ENCODE measurements around the gene ALDH1B1. TPM values are rescaled to one million over a fixed set of nuclear protein-coding genes. Genes with fewer than 3 reads are reported as not detected.
A peak's percentile ranks its signal among the peaks of the same experiment; 100 is the strongest.

Gene ALDH1B1
- total RNA-seq, 4 donors from 2014 or later, result 1.6 to 23.7 (median 7.7) TPM

DNA sequence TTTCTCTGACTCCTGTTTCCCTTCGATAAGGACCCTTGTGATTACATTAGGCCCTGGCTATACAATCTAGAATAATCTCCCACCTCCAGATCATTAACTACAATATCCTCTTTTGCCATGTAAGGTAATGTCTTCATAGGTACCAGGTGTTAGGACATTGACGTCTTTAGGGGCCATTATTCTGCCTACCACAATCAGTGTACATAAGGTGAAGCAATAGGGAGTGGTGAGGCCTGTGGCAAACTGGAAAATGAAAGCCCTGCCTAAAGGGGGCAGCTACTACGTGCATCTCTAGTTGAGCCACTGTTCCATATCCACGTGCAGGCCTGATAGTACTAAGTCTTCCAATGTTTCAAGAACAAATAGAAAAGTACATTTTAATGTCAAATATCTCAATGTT is 4.8 kb upstream of the ALDH1B1 start:
- H3K27ac ChIP-seq, result peak overlapping the region in 3 of 4 donors; percentile 84 to 86 (median 84)

DNA sequence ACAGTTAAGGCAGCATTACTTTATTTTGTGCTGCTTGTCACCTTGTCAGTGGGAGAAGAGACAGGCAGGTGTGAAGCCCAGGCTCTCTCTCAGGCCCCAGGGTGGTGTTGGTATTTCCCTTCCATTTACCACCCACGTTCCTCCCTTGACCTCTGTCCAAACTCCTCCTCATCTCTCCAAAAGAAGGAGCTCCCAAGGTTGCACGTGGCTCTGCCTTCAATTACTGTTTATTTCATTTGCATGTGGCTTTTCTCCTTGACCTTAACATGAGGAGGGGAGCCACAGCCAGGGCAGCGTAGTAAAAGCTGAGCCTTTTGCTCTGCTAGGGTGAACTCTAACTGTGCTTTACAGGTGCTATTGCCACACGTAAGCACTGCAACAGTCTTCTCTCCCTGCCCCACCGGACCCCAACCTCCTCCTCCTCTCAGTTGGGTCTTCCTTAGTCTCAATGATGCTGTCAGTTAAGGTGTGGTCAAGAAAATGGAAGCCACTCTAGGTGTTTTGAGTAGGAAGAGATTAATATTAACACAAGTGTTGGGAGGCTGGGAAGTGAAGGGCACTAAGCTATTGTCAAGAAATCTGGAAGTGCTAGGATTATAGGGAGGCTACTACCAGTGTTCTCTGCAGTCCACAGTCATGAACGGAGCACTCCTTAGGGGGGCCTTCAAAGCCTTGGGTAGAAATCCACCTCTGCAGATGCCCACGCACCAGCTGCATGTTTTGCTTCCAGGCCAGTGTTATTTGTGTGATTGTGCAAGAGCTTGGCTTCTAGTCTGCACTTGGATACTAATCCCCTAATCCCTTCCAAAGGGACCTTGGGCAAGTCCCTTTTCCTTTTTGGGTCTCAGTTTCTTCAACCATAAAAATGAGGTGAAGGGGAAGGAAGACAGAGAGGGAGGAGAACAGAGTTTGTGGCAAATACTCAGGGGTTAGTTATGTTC is 3.9 kb upstream of the ALDH1B1 start:
- H3K36me3 ChIP-seq, result no peaks in the 10 kb centered on the region
- no peak overlapping the region for H3K4me3 ChIP-seq
- H3K4me1 ChIP-seq, result peaks cover 14 to 53% (median 14%) of the 10 kb centered on the region in 3 donors
- H3K27ac ChIP-seq, result peak overlapping the region; percentile 34 to 86 (median 84)
- H3K9me3 ChIP-seq, result peaks cover 0 to 10% (median 0%) of the 10 kb centered on the region in 3 donors
- intact Hi-C loops (cut with DNase I), result no loop called here
- 41 to 43% methylated on average over 6 of the region's 7 CpGs for WGBS, 2 donors
- no peaks in the 10 kb centered on the region for H3K27me3 ChIP-seq
- TF ChIP-seq POLR2A (IDR thresholded peaks at IDR 0.05), result no peak
- TF ChIP-seq, protein P1, sequence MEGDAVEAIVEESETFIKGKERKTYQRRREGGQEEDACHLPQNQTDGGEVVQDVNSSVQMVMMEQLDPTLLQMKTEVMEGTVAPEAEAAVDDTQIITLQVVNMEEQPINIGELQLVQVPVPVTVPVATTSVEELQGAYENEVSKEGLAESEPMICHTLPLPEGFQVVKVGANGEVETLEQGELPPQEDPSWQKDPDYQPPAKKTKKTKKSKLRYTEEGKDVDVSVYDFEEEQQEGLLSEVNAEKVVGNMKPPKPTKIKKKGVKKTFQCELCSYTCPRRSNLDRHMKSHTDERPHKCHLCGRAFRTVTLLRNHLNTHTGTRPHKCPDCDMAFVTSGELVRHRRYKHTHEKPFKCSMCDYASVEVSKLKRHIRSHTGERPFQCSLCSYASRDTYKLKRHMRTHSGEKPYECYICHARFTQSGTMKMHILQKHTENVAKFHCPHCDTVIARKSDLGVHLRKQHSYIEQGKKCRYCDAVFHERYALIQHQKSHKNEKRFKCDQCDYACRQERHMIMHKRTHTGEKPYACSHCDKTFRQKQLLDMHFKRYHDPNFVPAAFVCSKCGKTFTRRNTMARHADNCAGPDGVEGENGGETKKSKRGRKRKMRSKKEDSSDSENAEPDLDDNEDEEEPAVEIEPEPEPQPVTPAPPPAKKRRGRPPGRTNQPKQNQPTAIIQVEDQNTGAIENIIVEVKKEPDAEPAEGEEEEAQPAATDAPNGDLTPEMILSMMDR (IDR thresholded peaks at IDR 0.05), result no peak
- DNase-seq, result no peak

More for the DNA sequence above, 4.8 kb upstream of the ALDH1B1 start:
- H3K36me3 ChIP-seq, result no peaks in the 10 kb centered on the region
- WGBS, 2 donors, result 76 to 99% methylated on average over 4 of the region's 4 CpGs
- no peak for DNase-seq
- H3K4me3 ChIP-seq, result no peak overlapping the region
- peaks cover 6 to 45% (median 10%) of the 10 kb centered on the region in 3 donors for H3K4me1 ChIP-seq
- peaks cover 0 to 10% (median 0%) of the 10 kb centered on the region in 3 donors for H3K9me3 ChIP-seq
- H3K27me3 ChIP-seq, result no peaks in the 10 kb centered on the region
- TF ChIP-seq, protein P1 (IDR thresholded peaks at IDR 0.05), result no peak
- TF ChIP-seq POLR2A (IDR thresholded peaks at IDR 0.05), result no peak
- intact Hi-C loops (cut with DNase I), result no loop called here

DNA sequence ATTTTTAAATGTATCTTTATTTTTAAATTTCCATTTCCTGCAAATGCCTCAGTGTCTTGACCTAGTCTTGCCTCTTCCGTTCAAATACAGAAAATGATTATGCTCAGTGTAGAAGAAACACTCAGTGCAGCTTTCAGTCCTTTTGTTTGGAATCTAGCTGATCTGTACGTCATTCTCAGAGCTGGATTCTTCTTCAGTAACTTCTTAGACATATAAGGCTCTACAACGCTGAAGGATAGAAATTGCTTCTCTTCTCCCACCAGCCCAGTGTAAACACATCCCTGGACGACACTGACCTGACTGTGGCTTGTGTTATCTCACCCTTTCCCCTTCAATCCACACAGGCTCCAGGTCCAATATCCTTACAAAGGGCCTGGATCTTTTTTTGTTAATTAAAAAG is 3.2 kb upstream of the ALDH1B1 start:
- DNase-seq, result no peak
- no peaks in the 10 kb centered on the region for H3K27me3 ChIP-seq
- no peaks in the 10 kb centered on the region for H3K36me3 ChIP-seq
- peak overlapping the region; percentile 34 to 86 (median 84) for H3K27ac ChIP-seq
- H3K4me3 ChIP-seq, result no peak overlapping the region
- peaks cover 0 to 10% (median 0%) of the 10 kb centered on the region in 3 donors for H3K9me3 ChIP-seq
- intact Hi-C loops (cut with DNase I), result no loop called here
- peaks cover 15 to 54% (median 16%) of the 10 kb centered on the region in 3 donors for H3K4me1 ChIP-seq
- TF ChIP-seq, protein P1 (IDR thresholded peaks at IDR 0.05), result no peak
- TF ChIP-seq POLR2A (IDR thresholded peaks at IDR 0.05), result no peak
- 36 to 43% methylated on average over 4 of the region's 4 CpGs for WGBS, 2 donors

DNA sequence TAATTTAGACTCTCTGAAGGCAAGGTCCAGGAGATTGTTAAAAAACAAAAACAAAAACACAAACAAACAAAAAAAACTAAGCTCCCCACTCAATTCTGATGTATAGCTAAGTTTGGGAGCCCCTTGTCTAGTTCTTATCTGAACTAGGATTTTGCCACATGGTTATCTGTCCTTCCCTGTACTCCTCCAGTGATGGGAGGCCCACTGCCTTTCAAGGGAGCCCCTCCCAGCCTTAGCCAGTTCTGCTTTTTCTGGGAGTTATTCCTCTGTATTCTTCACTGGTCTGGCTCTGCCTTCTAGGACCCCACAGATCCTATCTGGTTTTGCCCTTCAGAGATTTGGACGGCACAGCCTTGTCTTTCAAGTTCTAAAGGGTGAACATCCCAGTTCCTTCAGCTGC is 2.1 kb upstream of the ALDH1B1 start:
- H3K27ac ChIP-seq, result peak overlapping the region; percentile 46 to 86 (median 84)
- TF ChIP-seq, protein P1 (IDR thresholded peaks at IDR 0.05), result no peak
- no peak for TF ChIP-seq POLR2A (IDR thresholded peaks at IDR 0.05)

DNA sequence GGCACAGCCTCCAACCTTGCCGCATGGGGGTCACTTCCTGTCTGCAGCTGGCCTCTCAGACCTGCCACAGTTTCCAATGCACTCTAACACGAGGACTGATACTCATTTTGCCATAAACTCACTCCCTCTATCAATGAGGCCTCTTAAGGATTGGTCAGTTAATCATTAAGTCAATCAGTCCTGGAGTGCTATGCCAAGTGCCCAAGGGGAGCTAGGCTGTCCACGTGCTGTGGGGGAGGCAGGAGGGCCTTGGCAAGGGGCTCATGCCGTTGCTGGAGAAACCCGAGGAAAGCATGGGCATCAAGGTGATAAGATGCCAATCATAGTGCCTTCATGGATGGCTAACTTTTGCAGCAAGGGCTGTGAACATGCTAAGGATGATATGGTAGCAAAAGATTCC is 1.7 kb upstream of the ALDH1B1 start:
- Histone ChIP-seq H3K4me3 (no peak overlapping the region), H3K27ac (peak overlapping the region; percentile 46 to 86 (median 84)), H3K27me3 (no peaks in the 10 kb centered on the region), H3K36me3 (peaks cover 0 to 5% (median 1%) of the 10 kb centered on the region in 3 donors), H3K9me3 (no peaks in the 10 kb centered on the region), H3K4me1 (peaks cover 15 to 54% (median 16%) of the 10 kb centered on the region in 3 donors)
- intact Hi-C loops (cut with DNase I), result no loop called here
- DNase-seq, result no peak
- TF ChIP-seq, protein P1 (IDR thresholded peaks at IDR 0.05), result no peak
- TF ChIP-seq POLR2A (IDR thresholded peaks at IDR 0.05), result no peak
- WGBS, 2 donors, result 46 to 61% methylated on average over 2 to 5 of the region's 5 CpGs

More for the DNA sequence above, 2.1 kb upstream of the ALDH1B1 start:
- H3K4me3 ChIP-seq, result no peak overlapping the region
- intact Hi-C loops (cut with DNase I), result no loop called here
- H3K27me3 ChIP-seq, result no peaks in the 10 kb centered on the region
- H3K9me3 ChIP-seq, result peaks cover 0 to under 1% (median 0%) of the 10 kb centered on the region in 3 donors
- DNase-seq, result no peak
- H3K36me3 ChIP-seq, result peaks cover 0 to 1% (median 0%) of the 10 kb centered on the region in 3 donors
- H3K4me1 ChIP-seq, result peaks cover 15 to 54% (median 16%) of the 10 kb centered on the region in 3 donors
- 80 to 90% methylated on average over 1 of the region's 1 CpG for WGBS, 2 donors
